Sigmoid colon (tissue), 7 donors: ENCODE results near the gene MITF. TPM values are rescaled to one million over a fixed set of nuclear protein-coding genes. Genes with fewer than 3 reads are reported as not detected.

ENCODE experiments used
- DNase-seq: peaks from one replicate; pipeline ENCODE4 v3.0.0-alpha.2; 2019
- H3K27ac ChIP-seq, 4 donors: fragments of 200-600 bp; sonication (generic); one replicate each; pipeline ENCODE4 v1.5.1; 2016 to 2019; ENCODE audit warnings: mild to moderate bottlenecking in 1 of 4
- H3K27me3 ChIP-seq, 3 donors: fragments of 200-600 bp; sonication (generic); one replicate each; pipeline ENCODE4 v1.5.1; 2019; ENCODE audit warnings: mild to moderate bottlenecking in 1 of 3
- H3K36me3 ChIP-seq, 4 donors: fragments of 200-600 bp; sonication (generic); one replicate each; pipeline ENCODE4 v1.5.1; 2016 to 2019
- H3K4me1 ChIP-seq, 4 donors: fragments of 200-600 bp; sonication (generic); one replicate each; pipeline ENCODE4 v1.5.1; 2017 to 2019
- H3K4me3 ChIP-seq, 4 donors: fragments of 200-600 bp; sonication (generic); one replicate each; pipeline ENCODE4 v1.5.1; 2017 to 2019; ENCODE audit warnings: mild to moderate bottlenecking in 2 of 4, moderate library complexity in 1 of 4
- H3K9me3 ChIP-seq, 4 donors: fragments of 200-600 bp in 3 of 4; sonication (generic) in 3 of 4; one replicate each; pipeline versions ENCODE4 v1.5.1 to v1.6.1; 2013 to 2019
- CTCF ChIP-seq, 4 experiments: fragments of 450-650 bp in 3 of 4; fragments of 200-600 bp in 1 of 4; IDR thresholded peaks; one replicate each; pipeline ENCODE4 v1.5.1; 2016 to 2019; ENCODE audit warnings: antibody characterized with exemption in 4 of 4, mild to moderate bottlenecking in 3 of 4, moderate library complexity in 2 of 4
- EP300 ChIP-seq, 4 donors: sonication (generic); formaldehyde crosslinking; IDR thresholded peaks; one replicate each; pipeline ENCODE4 v1.6.1; 2017; ENCODE audit warnings: antibody characterized with exemption in 4 of 4
- POLR2A ChIP-seq, 2 donors: fragments of 450-650 bp; IDR thresholded peaks; one replicate each; pipeline ENCODE4 v1.6.1; 2016; ENCODE audit warnings: antibody characterized with exemption in 2 of 2, mild to moderate bottlenecking in 2 of 2, moderate library complexity in 2 of 2
- POLR2AphosphoS5 ChIP-seq, 4 donors: sonication (generic); formaldehyde crosslinking; IDR thresholded peaks; one replicate each; pipeline ENCODE4 v1.6.1; 2017; ENCODE audit warnings: antibody characterized with exemption in 4 of 4
- WGBS, 2 donors: extraction: QIAGEN DNeasy Blood & Tissue Kit; methylation state at CpG; one replicate each; pipeline ENCODE4 v1.1.7; 2013; 5-methylcytosine and 5-hydroxymethylcytosine counted together
- intact Hi-C: fragments of 100-400 bp; cut with DNase I; formaldehyde crosslinking; loops from one replicate; pipeline ENCODE4 v1.15.1; 2023
- polyA plus RNA-seq, 3 donors: library from polyadenylated mRNA; stranded (reverse); fragments of 200-250 nt; gene quantifications; one replicate each; pipeline ENCODE4 v1.2.3, GENCODE V29; 2013
- total RNA-seq, 4 donors: library from RNA; depleted of rRNA; stranded (reverse); fragments of >200 nt; gene quantifications; one replicate each; pipeline ENCODE4 v1.1.0, GENCODE V29; 2016
- donor health status: healthy with polysubstance abuse.
- donor health status: Bipolar disorder and iron deficiency.
- donor health status: healthy.

The MITF gene
- total and polyA plus RNA-seq, 7 donors: 2.1 to 73.2 (median 65.4) TPM

DNA sequence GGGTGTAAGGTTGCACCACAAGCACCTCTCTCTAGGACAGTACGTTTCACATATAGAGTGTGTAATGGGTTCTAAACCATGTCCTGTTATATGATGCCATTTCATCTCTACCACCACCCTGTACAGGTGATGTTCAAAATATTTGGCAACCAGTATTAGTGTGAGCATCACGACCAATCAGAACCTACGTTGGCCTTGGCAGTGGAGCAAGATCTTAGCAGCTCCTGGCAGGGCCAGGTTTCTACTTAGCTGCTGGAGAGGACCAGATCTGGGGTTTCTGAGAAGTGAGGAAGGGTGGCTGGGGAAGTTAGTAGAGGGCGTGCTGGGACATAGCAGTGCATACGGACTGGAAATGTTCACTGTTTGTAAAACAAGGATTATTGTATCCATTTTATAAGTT, 23.1 kb upstream of the MITF start:
- H3K36me3 ChIP-seq: no peaks in the 10 kb centered on the region
- 76 to 86% methylated on average over 5 of the region's 5 CpGs for WGBS, 2 donors
- DNase-seq: no peak

GRCh38 chr3:69718866-69719586, 20.2 kb upstream of the MITF start:
- Histone ChIP-seq H3K4me1 (no peaks in the 10 kb centered on the region), H3K9me3 (no peaks in the 10 kb centered on the region), H3K4me3 (no peak overlapping the region), H3K36me3 (no peaks in the 10 kb centered on the region), H3K27me3 (no peaks in the 10 kb centered on the region), H3K27ac (no peak overlapping the region)
- 81 to 86% methylated on average over 5 of the region's 5 CpGs for WGBS, 2 donors
- TF ChIP-seq EP300 (IDR thresholded peaks at IDR 0.05): no peak
- TF ChIP-seq CTCF (IDR thresholded peaks at IDR 0.05): no peak
- no peak for TF ChIP-seq POLR2A (IDR thresholded peaks at IDR 0.05)
- TF ChIP-seq POLR2AphosphoS5 (IDR thresholded peaks at IDR 0.05): no peak
- DNase-seq: no peak
- intact Hi-C loops: no loop called here

More for the DNA sequence above, 23.1 kb upstream of the MITF start:
- no peak overlapping the region for H3K27ac ChIP-seq
- TF ChIP-seq EP300 (IDR thresholded peaks at IDR 0.05) (no peak), CTCF (IDR thresholded peaks at IDR 0.05) (no peak), POLR2A (IDR thresholded peaks at IDR 0.05) (no peak)
- no peak overlapping the region for H3K4me3 ChIP-seq
- no peaks in the 10 kb centered on the region for H3K27me3 ChIP-seq
- H3K9me3 ChIP-seq: no peaks in the 10 kb centered on the region
- intact Hi-C loops: no loop called here
- H3K4me1 ChIP-seq: no peaks in the 10 kb centered on the region

- intact Hi-C loops: no loop called here
- Histone ChIP-seq H3K4me3 (no peak overlapping the region), H3K9me3 (no peaks in the 10 kb centered on the region), H3K27ac (no peak overlapping the region), H3K27me3 (no peaks in the 10 kb centered on the region), H3K4me1 (no peaks in the 10 kb centered on the region), H3K36me3 (no peaks in the 10 kb centered on the region)
- no peak for DNase-seq
- WGBS, 2 donors: 37 to 57% methylated on average over 3 of the region's 3 CpGs
- TF ChIP-seq POLR2AphosphoS5 (IDR thresholded peaks at IDR 0.05): no peak
Measured at GRCh38 chr3:69719587-69720122, 19.6 kb upstream of the MITF start.

- H3K4me3 ChIP-seq: no peak overlapping the region
- no peaks in the 10 kb centered on the region for H3K9me3 ChIP-seq
- no peak for DNase-seq
- intact Hi-C loops: no loop called here
- H3K27ac ChIP-seq: no peak overlapping the region
- WGBS, 2 donors: 76 to 86% methylated on average over 5 of the region's 5 CpGs
- no peak for TF ChIP-seq EP300 (IDR thresholded peaks at IDR 0.05)
- no peak for TF ChIP-seq POLR2AphosphoS5 (IDR thresholded peaks at IDR 0.05)
- TF ChIP-seq POLR2A (IDR thresholded peaks at IDR 0.05): no peak
- H3K36me3 ChIP-seq: no peaks in the 10 kb centered on the region
- H3K27me3 ChIP-seq: no peaks in the 10 kb centered on the region
- H3K4me1 ChIP-seq: no peaks in the 10 kb centered on the region
Measured at GRCh38 chr3:69720824-69721223, 18.4 kb upstream of the MITF start.

DNA sequence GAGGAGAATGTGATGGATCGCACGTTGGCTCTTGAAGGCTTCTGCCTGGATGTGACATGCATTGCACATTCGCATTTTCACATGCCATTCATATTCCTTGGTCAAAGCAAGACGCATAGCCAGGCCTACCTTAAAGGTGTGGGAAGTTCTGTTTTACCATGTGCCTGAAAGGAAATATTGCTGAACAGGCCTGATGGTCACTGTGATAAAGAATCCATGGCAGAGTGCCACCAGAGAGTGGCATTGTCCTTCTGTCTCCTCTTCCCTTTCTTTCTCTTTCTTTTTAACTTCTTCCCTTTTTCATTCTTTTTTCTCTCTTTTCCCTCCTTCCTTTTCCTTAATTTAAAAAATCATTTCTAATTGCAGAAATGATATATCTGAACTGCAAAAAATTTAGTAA, 15.9 kb upstream of the MITF start:
- no peak for DNase-seq
- TF ChIP-seq EP300 (IDR thresholded peaks at IDR 0.05) (no peak), POLR2AphosphoS5 (IDR thresholded peaks at IDR 0.05) (no peak), POLR2A (IDR thresholded peaks at IDR 0.05) (no peak), CTCF (IDR thresholded peaks at IDR 0.05) (no peak)
- Histone ChIP-seq H3K9me3 (no peaks in the 10 kb centered on the region), H3K27ac (no peak overlapping the region), H3K36me3 (no peaks in the 10 kb centered on the region), H3K27me3 (no peaks in the 10 kb centered on the region), H3K4me3 (no peak overlapping the region), H3K4me1 (no peaks in the 10 kb centered on the region)
- 81 to 87% methylated on average over 4 of the region's 4 CpGs for WGBS, 2 donors
- intact Hi-C loops: no loop called here
